Measurements from ENCODE around the gene SPATA18.
A peak's percentile ranks its signal among the peaks of the same experiment; 100 is the strongest.

SPATA18 gene

DNA sequence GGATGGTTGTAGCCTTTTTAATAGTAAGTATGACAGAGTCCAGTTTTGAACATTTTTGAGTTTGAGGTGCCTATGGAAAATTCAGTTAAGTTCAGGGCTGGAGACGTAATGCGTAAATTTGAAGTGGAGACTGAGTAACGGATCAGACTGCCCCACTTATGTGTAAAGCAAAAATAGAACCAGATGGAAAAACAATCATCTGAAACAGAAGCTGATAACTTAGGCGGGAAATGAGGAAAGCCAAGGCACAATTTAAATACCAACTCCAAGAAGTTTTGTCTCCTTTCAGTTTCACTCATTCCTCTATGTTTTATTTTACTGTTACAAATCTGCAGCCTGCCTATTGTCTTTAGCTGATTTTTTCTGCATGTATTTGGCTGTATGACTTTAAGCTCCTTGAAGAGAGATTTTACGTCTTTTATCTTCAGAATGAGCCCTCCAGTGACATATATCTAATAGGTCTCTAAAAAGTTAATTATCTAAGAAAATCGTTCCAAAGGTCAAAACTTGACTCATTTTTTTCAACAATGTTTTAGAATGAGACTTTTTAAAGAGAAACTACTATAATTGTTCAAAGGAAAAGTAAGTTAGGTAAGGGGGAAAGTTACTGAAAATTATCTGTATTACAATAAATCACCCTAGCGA lies 14.1 kb upstream of the SPATA18 start:
- Mint-ChIP-seq H3K9me3 (ENCODE audit: low read depth) (no peaks in the 10 kb centered on the region), H3K36me3 (no peaks in the 10 kb centered on the region), H3K4me3 (peak overlapping the region; percentile 88), H3K4me1 (ENCODE audit: low read depth) (peaks cover 20% of the 10 kb centered on the region), H3K27me3 (peaks cover 2% of the 10 kb centered on the region), H3K27ac (peak overlapping the region; percentile 12)

GRCh38 chr4:52037689-52038102 lies 13.4 kb upstream of the SPATA18 start:
- H3K27me3 Mint-ChIP-seq = peaks cover 6% of the 10 kb centered on the region
- peak overlapping the region; percentile 88 for H3K4me3 Mint-ChIP-seq
- peak overlapping the region; percentile 12 for H3K27ac Mint-ChIP-seq
- H3K9me3 Mint-ChIP-seq (ENCODE audit: low read depth) = no peaks in the 10 kb centered on the region
- H3K36me3 Mint-ChIP-seq = no peaks in the 10 kb centered on the region
- H3K4me1 Mint-ChIP-seq (ENCODE audit: low read depth) = peaks cover 20% of the 10 kb centered on the region

GRCh38 chr4:52038103-52038912 lies 12.8 kb upstream of the SPATA18 start, which contains the start of gene SGCB:
Gene SGCB (minus strand): TSS chr4:52038299. CDS start chr4:52038259, 40 bp downstream.
- peaks cover 20% of the 10 kb centered on the region for H3K4me1 Mint-ChIP-seq (ENCODE audit: low read depth)
- H3K27me3 Mint-ChIP-seq = peaks cover 10% of the 10 kb centered on the region
- H3K9me3 Mint-ChIP-seq (ENCODE audit: low read depth) = no peaks in the 10 kb centered on the region
- peak within 1 kb of the TSS; percentile 12 for H3K27ac Mint-ChIP-seq
- H3K4me3 Mint-ChIP-seq = peak within 1 kb of the TSS; percentile 88
- no peaks in the 10 kb centered on the region for H3K36me3 Mint-ChIP-seq

GRCh38 chr4:52045028-52045427 lies 6.1 kb upstream of the SPATA18 start:
- H3K4me3 Mint-ChIP-seq = no peak overlapping the region
- no peaks in the 10 kb centered on the region for H3K9me3 Mint-ChIP-seq (ENCODE audit: low read depth)
- H3K36me3 Mint-ChIP-seq = no peaks in the 10 kb centered on the region
- peaks cover 34% of the 10 kb centered on the region for H3K27me3 Mint-ChIP-seq
- no peak overlapping the region for H3K27ac Mint-ChIP-seq
- no peaks in the 10 kb centered on the region for H3K4me1 Mint-ChIP-seq (ENCODE audit: low read depth)

DNA sequence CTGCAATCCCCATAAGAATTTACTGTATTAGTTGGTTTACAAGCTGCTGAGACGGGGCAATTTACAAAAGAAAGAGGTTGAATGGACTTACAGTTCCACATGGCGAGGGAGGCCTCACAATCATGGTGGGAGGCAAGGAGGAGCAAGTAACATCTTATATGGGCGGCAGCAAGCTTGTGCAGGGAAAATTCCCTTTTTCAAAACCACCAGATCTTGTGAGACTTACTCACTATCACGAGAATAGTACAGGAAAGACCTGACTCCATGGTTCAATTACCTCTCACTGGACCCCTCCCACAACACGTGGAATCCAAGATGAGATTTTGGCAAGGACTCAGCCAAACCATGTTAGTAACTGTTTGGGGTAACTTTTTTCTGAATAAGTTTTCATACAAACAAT lies 1.8 kb upstream of the SPATA18 start:
- no peak overlapping the region for H3K27ac Mint-ChIP-seq
- peaks cover 51% of the 10 kb centered on the region for H3K27me3 Mint-ChIP-seq
- no peaks in the 10 kb centered on the region for H3K36me3 Mint-ChIP-seq
- no peaks in the 10 kb centered on the region for H3K9me3 Mint-ChIP-seq (ENCODE audit: low read depth)
- H3K4me1 Mint-ChIP-seq (ENCODE audit: low read depth) = peaks cover 16% of the 10 kb centered on the region
- H3K4me3 Mint-ChIP-seq = no peak overlapping the region

- peaks cover 48% of the 10 kb centered on the region for H3K27me3 Mint-ChIP-seq
- H3K27ac Mint-ChIP-seq = no peak overlapping the region
- peaks cover 16% of the 10 kb centered on the region for H3K4me1 Mint-ChIP-seq (ENCODE audit: low read depth)
- no peaks in the 10 kb centered on the region for H3K36me3 Mint-ChIP-seq
- peak overlapping the region; percentile 72 for H3K4me3 Mint-ChIP-seq
- H3K9me3 Mint-ChIP-seq (ENCODE audit: low read depth) = no peaks in the 10 kb centered on the region
These were observed 741 bp downstream of the SPATA18 start for GRCh38 chr4:52051615-52052474.

DNA sequence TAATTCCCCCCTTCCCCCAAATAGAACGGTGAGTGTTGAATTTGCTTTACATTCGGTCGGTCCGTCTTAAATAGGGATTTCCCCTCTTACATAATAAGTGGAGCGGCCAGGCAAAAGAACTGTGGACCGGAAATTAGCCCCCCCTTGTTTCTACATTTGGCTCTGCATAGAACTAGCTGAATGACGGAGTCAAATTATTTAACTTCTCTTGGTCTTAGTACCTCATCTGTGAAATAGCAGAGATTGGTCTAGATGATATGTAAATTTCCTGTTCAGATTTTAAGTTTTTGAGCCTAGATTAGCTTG lies 1.3 kb downstream of the SPATA18 start:
- peaks cover 48% of the 10 kb centered on the region for H3K27me3 Mint-ChIP-seq

GRCh38 chr4:52054254-52054653 lies 3.1 kb downstream of the SPATA18 start:
- no peak overlapping the region for H3K4me3 Mint-ChIP-seq
- H3K36me3 Mint-ChIP-seq = no peaks in the 10 kb centered on the region
- H3K27ac Mint-ChIP-seq = no peak overlapping the region
- H3K9me3 Mint-ChIP-seq (ENCODE audit: low read depth) = no peaks in the 10 kb centered on the region
- peaks cover 16% of the 10 kb centered on the region for H3K4me1 Mint-ChIP-seq (ENCODE audit: low read depth)
- H3K27me3 Mint-ChIP-seq = peaks cover 44% of the 10 kb centered on the region

More for the DNA sequence above, 1.3 kb downstream of the SPATA18 start:
- Mint-ChIP-seq H3K4me1 (ENCODE audit: low read depth) (peaks cover 16% of the 10 kb centered on the region), H3K4me3 (peak overlapping the region; percentile 33), H3K36me3 (no peaks in the 10 kb centered on the region), H3K27ac (no peak overlapping the region), H3K9me3 (ENCODE audit: low read depth) (no peaks in the 10 kb centered on the region)

- H3K27me3 Mint-ChIP-seq = peaks cover 33% of the 10 kb centered on the region
- no peaks in the 10 kb centered on the region for H3K36me3 Mint-ChIP-seq
- H3K4me3 Mint-ChIP-seq = no peak overlapping the region
- H3K27ac Mint-ChIP-seq = no peak overlapping the region
- H3K4me1 Mint-ChIP-seq (ENCODE audit: low read depth) = peaks cover 5% of the 10 kb centered on the region
- no peaks in the 10 kb centered on the region for H3K9me3 Mint-ChIP-seq (ENCODE audit: low read depth)
These were observed 6.1 kb downstream of the SPATA18 start for GRCh38 chr4:52057196-52057595.

- Mint-ChIP-seq H3K27me3 (peaks cover 23% of the 10 kb centered on the region), H3K36me3 (no peaks in the 10 kb centered on the region), H3K4me3 (no peak overlapping the region), H3K4me1 (ENCODE audit: low read depth) (no peaks in the 10 kb centered on the region), H3K9me3 (ENCODE audit: low read depth) (no peaks in the 10 kb centered on the region), H3K27ac (no peak overlapping the region)
These were observed 7.2 kb downstream of the SPATA18 start for GRCh38 chr4:52058275-52058674.

GRCh38 chr4:52059372-52059771 lies 8.3 kb downstream of the SPATA18 start:
- Mint-ChIP-seq H3K4me1 (ENCODE audit: low read depth) (no peaks in the 10 kb centered on the region), H3K36me3 (no peaks in the 10 kb centered on the region), H3K4me3 (no peak overlapping the region), H3K9me3 (ENCODE audit: low read depth) (no peaks in the 10 kb centered on the region), H3K27ac (no peak overlapping the region), H3K27me3 (peaks cover 16% of the 10 kb centered on the region)

GRCh38 chr4:52069571-52069970 lies 18.5 kb downstream of the SPATA18 start:
- no peak overlapping the region for H3K4me3 Mint-ChIP-seq
- no peaks in the 10 kb centered on the region for H3K36me3 Mint-ChIP-seq
- H3K4me1 Mint-ChIP-seq (ENCODE audit: low read depth) = no peaks in the 10 kb centered on the region
- peaks cover 43% of the 10 kb centered on the region for H3K27me3 Mint-ChIP-seq
- H3K9me3 Mint-ChIP-seq (ENCODE audit: low read depth) = no peaks in the 10 kb centered on the region
- H3K27ac Mint-ChIP-seq = no peak overlapping the region

- H3K36me3 Mint-ChIP-seq = no peaks in the 10 kb centered on the region
- no peaks in the 10 kb centered on the region for H3K4me1 Mint-ChIP-seq (ENCODE audit: low read depth)
- no peak overlapping the region for H3K27ac Mint-ChIP-seq
- H3K9me3 Mint-ChIP-seq (ENCODE audit: low read depth) = no peaks in the 10 kb centered on the region
- H3K27me3 Mint-ChIP-seq = peaks cover 44% of the 10 kb centered on the region
- no peak overlapping the region for H3K4me3 Mint-ChIP-seq
These were observed 20.9 kb downstream of the SPATA18 start for GRCh38 chr4:52071791-52072546.

- Mint-ChIP-seq H3K36me3 (no peaks in the 10 kb centered on the region), H3K4me1 (ENCODE audit: low read depth) (no peaks in the 10 kb centered on the region), H3K27ac (no peak overlapping the region), H3K4me3 (no peak overlapping the region), H3K27me3 (peaks cover 28% of the 10 kb centered on the region), H3K9me3 (ENCODE audit: low read depth) (no peaks in the 10 kb centered on the region)
These were observed 25.6 kb downstream of the SPATA18 start for GRCh38 chr4:52076731-52077130.

Measured in activated naive CD8-positive, alpha-beta T cell (primary cell).